GM12874 (cell line): ENCODE data around the gene AFF3.

Experiments
- CTCF ChIP-seq: IDR thresholded peaks from 2 replicates; pipeline ENCODE4 v1.5.1; 2011; ENCODE audit warnings: low read depth, mild to moderate bottlenecking, control low read depth, low read length, moderate library complexity; ENCODE audit not compliant: insufficient read depth

Gene AFF3

GRCh38 chr2:99545604-99546003 lies 596.8 kb downstream of the AFF3 start:
- no peak for TF ChIP-seq CTCF

GRCh38 chr2:99545066-99545465 lies 597.3 kb downstream of the AFF3 start:
- no peak for TF ChIP-seq CTCF

GRCh38 chr2:99544608-99545007 lies 597.8 kb downstream of the AFF3 start:
- TF ChIP-seq CTCF = no peak

- TF ChIP-seq CTCF = no peak
Observed at GRCh38 chr2:99543247-99543646, 599.1 kb downstream of the AFF3 start.

GRCh38 chr2:99537910-99538485 lies 604.4 kb downstream of the AFF3 start:
- TF ChIP-seq CTCF = no peak

- TF ChIP-seq CTCF = no peak
Observed at GRCh38 chr2:99524056-99524455, 618.3 kb downstream of the AFF3 start.

- TF ChIP-seq CTCF = no peak
Observed at GRCh38 chr2:99522157-99522556, 620.2 kb downstream of the AFF3 start.
